Erythroblast (primary cell): Measurements from ENCODE around the gene C6orf163.

Experiments used
- GATA1 ChIP-seq: IDR thresholded peaks from 2 replicates; pipeline ENCODE4 v1.6.1; 2011; ENCODE audit warnings: low read depth, mild to moderate bottlenecking, control low read depth, low read length, moderate library complexity
- POLR2A ChIP-seq: IDR thresholded peaks from 2 replicates; pipeline ENCODE4 v1.6.1; 2011; ENCODE audit warnings: mild to moderate bottlenecking, low read length

DNA sequence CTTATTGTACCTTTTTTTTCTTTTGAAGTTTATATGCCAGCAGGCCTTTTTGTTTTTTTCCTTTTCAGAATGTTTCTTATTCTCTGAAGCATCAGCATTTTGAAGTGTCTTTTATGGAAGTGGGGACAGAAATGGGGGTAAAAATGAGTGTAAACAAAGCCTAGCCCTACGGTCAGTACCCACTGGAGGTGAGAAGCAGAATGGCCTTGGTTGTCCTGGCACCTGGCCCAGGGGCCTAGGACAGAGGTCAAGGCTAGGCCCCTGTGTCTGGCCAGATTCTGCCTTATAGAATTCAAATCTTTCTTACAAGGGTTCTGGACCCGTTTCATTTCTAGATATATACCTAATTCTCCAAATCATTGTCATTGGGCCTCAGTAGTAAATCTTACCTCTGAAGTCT is 3.5 kb upstream of the C6orf163 start:
- no peak for TF ChIP-seq POLR2A
- TF ChIP-seq GATA1: no peak
